HTERT RPE-1 (cell line): ENCODE results near the gene SLC39A11.

ENCODE experiments used
- in situ Hi-C: fragments of 300-500 bp; cut with MboI; formaldehyde crosslinking; loops from 4 replicates; pipeline ENCODE4 v1.14.3; 2020; ENCODE audit warnings: low sequenced_read_pairs

Gene SLC39A11

GRCh38 chr17:72984145-72984925 is 108.2 kb downstream of the SLC39A11 start:
- in situ Hi-C loops: no loop called here

- in situ Hi-C loops: no loop called here
Observed at GRCh38 chr17:72982680-72983079, 109.8 kb downstream of the SLC39A11 start.

- in situ Hi-C loops: no loop called here
Observed at GRCh38 chr17:72978593-72979218, 113.8 kb downstream of the SLC39A11 start.

GRCh38 chr17:72977771-72978417 is 114.6 kb downstream of the SLC39A11 start:
- in situ Hi-C loops: no loop called here

- in situ Hi-C loops: no loop called here
Observed at GRCh38 chr17:72976971-72977770, 115.3 kb downstream of the SLC39A11 start.

- in situ Hi-C loops: no loop called here
Observed at GRCh38 chr17:72975509-72975908, 117.0 kb downstream of the SLC39A11 start.

- in situ Hi-C loops: no loop called here
Observed at GRCh38 chr17:72974605-72975232, 117.8 kb downstream of the SLC39A11 start.

- in situ Hi-C loops: no loop called here
Observed at GRCh38 chr17:72972263-72972951, 120.1 kb downstream of the SLC39A11 start.

- in situ Hi-C loops: no loop called here
Observed at GRCh38 chr17:72971226-72971880, 121.1 kb downstream of the SLC39A11 start.

- in situ Hi-C loops: no loop called here
Observed at GRCh38 chr17:72970797-72971196, 121.7 kb downstream of the SLC39A11 start.

GRCh38 chr17:72970246-72970645 is 122.2 kb downstream of the SLC39A11 start:
- in situ Hi-C loops: no loop called here

- in situ Hi-C loops: no loop called here
Observed at GRCh38 chr17:72969293-72969906, 123.1 kb downstream of the SLC39A11 start.

- in situ Hi-C loops: no loop called here
Observed at GRCh38 chr17:72968798-72969197, 123.7 kb downstream of the SLC39A11 start.

GRCh38 chr17:72967977-72968585 is 124.4 kb downstream of the SLC39A11 start:
- in situ Hi-C loops: no loop called here

GRCh38 chr17:72967277-72967970 is 125.1 kb downstream of the SLC39A11 start:
- in situ Hi-C loops: no loop called here

GRCh38 chr17:72962106-72962505 is 130.4 kb downstream of the SLC39A11 start:
- in situ Hi-C loops: no loop called here

GRCh38 chr17:72955391-72956140 is 136.9 kb downstream of the SLC39A11 start:
- in situ Hi-C loops: no loop called here
